T47D (cell line): ENCODE data around the gene LILRA1.
"Not testable (repeated sequence)": the region's sequence is repeated elsewhere in the genome, so short reads cannot be mapped to it uniquely, and the experiment has no call there.

Source experiments
- DNase-seq, 2 experiments: peaks; one replicate each; pipeline versions ENCODE4 v3.0.0 to v3.0.0-alpha.2; 2011 to 2012; ENCODE audit warnings: low read depth in 1 of 2, low spot score in 1 of 2
- JUND ChIP-seq: IDR thresholded peaks from 2 replicates; pipeline ENCODE4 v1.6.1; 2012; ENCODE audit warnings: low read depth
- in situ Hi-C: cut with HindIII; loops from 2 replicates; pipeline ENCODE4 v1.10.0; 2016; ENCODE audit warnings: low sequenced_read_pairs, low pct_unique_long_range_greater_than_20kb

The LILRA1 gene

DNA sequence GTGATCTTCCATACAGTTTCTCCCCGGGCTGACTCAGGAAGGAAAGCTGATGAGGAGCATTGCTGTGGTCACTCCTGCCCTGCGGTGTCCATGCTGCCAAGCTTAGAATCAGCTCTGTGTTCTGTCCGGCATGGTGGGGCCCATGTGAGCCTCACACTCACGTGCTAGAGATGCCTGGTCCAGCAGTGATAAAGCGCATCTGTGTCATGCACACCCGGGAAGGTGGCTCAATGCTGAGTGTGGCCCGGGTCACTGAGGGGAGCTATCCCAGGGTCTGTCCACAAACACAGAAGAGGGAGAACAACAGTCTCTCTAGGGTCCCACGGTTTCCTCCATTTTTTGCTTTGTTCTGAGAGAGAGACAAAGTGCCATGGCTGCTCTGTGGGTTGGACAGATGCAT, 33.3 kb downstream of the LILRA1 start:
- no peak for DNase-seq
- in situ Hi-C loops: no loop called here
- no peak for TF ChIP-seq JUND

DNA sequence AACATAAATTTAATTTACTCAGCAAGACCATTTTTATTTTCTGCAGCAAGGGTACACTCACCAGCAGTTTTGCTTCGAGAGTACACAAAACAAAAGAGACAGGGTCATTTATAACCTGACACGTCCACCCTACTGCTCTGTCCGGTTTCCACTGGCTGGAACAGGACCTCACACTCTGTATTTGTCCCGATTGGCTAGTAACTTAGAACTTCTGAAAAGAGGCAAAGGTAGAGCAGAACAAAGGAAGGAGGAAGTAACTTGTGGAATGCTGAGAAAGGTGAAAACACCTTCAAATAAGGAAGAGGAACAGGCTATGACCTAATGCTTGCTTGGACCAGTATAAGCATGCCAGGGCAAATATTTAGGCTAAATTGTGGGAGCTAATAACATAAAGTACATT, 34.5 kb downstream of the LILRA1 start:
- in situ Hi-C loops: not testable (repeated sequence)
- peak in 1 of 2 experiments; percentile 54 for DNase-seq

DNA sequence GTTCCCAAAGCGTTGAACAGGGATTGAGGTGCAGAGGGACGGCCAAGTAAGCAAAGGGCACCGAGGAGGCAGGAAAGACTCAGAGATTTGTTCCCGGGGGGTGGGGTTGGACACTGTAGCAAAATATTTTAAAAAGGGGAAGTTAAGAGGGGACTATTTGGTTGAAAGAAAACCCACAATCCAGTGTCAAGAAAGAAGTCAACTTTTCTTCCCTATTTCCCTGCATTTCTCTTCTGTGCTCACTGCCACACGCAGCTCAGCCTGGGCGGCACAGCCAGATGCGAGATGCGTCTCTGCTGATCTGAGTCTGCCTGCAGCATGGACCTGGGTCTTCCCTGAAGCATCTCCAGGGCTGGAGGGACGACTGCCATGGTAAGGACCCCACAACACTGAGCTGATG, 36.8 kb downstream of the LILRA1 start, which contains the start of gene LILRB1:
Gene LILRB1 (plus strand): TSS at position 223 of the 400 bp plus-strand sequence. CDS start 590 bp downstream, outside the sequence.
- DNase-seq, in situ Hi-C loops: not testable (repeated sequence)

DNA sequence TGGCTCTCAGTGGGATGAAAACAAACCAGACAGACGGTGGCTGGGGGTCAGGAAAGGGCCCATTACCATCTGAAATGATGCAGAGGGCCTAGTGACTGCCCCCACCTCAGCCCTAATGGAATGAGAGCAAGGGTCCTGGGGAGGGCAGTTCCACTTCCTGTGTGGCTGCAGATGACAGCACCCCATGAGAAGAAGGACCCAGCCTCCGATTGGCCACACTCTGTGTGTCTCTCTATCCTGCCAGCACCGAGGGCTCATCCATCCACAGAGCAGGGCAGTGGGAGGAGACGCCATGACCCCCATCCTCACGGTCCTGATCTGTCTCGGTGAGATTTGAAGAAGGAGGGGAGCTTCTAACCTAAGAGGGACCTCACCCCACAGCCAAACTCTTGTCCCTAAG, 37.4 kb downstream of the LILRA1 start:
- DNase-seq: no peak
- in situ Hi-C loops: no loop called here

DNA sequence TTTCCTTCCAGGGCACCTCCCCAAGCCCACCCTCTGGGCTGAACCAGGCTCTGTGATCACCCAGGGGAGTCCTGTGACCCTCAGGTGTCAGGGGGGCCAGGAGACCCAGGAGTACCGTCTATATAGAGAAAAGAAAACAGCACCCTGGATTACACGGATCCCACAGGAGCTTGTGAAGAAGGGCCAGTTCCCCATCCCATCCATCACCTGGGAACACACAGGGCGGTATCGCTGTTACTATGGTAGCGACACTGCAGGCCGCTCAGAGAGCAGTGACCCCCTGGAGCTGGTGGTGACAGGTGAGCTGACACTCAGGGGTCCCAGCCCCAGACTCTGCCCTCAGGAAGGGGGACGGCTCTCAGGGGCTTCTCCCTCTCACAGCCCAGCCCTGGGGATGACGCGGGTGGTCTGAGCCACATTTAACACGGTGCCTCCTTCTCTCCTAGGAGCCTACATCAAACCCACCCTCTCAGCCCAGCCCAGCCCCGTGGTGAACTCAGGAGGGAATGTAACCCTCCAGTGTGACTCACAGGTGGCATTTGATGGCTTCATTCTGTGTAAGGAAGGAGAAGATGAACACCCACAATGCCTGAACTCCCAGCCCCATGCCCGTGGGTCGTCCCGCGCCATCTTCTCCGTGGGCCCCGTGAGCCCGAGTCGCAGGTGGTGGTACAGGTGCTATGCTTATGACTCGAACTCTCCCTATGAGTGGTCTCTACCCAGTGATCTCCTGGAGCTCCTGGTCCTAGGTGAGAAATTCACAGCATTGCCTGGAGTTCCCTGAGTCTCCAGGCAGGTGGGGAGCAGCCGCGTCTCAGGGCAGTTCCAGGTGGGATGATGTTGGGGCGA, 38.3 kb downstream of the LILRA1 start:
- in situ Hi-C loops, DNase-seq: not testable (repeated sequence)

More for the DNA sequence above, 37.4 kb downstream of the LILRA1 start:
- no peak for TF ChIP-seq JUND

DNA sequence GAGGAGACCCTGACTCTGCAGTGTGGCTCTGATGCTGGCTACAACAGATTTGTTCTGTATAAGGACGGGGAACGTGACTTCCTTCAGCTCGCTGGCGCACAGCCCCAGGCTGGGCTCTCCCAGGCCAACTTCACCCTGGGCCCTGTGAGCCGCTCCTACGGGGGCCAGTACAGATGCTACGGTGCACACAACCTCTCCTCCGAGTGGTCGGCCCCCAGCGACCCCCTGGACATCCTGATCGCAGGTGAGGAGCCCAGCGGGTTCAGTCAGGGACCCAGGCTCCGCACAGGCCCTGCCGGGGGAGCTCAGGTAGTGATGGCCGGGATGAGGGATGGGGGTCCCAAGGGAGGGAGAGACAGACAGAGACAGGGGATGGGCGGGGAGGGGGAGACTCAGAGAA, 39.1 kb downstream of the LILRA1 start:
- in situ Hi-C loops, DNase-seq: not testable (repeated sequence)

DNA sequence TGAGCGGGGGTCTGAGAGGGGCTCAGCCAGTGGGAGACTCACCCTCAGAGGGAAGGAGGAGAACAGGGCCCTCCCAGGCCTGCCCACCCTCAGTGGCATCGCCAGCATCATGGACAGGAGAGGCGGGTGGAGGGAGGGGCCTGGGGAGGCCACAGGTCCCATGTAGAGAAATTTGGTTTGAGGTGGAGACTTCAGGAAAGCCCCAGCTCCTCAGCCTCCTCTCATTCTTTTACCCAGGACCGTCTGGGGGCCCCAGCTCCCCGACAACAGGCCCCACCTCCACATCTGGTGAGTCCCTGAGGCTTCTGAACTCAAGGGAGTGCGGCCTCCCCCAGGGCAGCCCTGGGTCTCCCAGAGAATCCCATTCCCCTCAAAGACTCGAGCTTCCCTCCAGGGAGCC, 40.0 kb downstream of the LILRA1 start:
- no peak for TF ChIP-seq JUND
- in situ Hi-C loops: no loop called here
- no peak for DNase-seq

DNA sequence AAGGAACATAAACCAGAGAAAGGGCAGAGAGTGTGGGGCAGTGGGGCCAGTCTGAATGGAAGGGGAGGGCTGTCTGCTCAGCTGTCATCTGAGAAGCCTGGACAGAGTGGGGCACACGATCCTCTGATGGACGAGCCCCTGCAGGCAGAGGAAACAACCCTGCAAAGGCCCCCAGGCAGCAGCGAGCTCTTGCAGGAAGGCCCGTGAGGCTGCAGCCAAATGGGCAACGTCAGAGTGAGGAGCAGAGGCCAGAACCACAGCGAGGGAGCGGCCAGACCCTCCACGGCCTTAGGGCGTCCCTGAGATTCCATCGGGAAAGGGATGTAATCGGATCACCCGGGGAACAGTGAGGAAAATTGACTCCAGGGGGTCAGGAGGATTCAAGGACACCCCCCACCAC, 42.6 kb downstream of the LILRA1 start:
- DNase-seq, in situ Hi-C loops: not testable (repeated sequence)

DNA sequence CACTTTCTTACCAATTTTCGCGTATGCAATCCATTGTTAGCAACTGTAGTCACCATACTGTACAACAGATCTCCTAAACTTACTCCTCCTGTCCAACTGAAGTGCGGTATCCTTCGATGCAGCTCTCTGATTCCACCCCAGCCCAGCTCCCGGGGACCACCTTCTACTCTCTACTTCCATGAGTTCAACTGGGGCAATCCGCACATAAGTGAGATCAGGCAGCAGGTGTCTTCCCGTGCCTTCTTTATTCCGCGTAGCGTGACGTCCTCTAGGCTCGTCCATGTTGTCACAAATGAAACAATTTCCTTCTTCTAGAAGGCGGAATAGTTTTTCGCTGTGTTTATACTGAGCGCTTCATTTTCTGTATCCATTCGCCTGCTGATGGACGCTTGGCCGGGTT, 45.3 kb downstream of the LILRA1 start:
- no peak for DNase-seq
- in situ Hi-C loops: no loop called here
- TF ChIP-seq JUND: no peak

DNA sequence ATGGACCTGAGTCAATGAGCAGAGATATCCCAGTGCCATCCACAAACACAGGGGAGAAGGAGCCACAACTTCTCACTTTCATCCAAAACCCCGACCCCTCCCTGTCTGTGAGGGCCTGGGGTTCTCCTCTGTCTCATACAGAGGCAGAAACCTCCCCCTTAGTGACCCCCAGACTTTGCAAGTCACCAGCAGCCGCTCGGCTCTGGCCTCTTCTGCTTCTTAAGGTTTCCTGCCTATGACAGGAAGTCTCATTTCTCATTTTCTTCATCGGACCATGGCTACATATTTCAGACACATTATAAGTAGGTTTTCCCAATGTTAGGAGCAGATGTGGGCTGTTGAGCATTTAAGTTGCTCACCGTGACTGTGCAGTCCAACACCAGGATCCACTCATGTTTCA, 49.5 kb downstream of the LILRA1 start:
- DNase-seq, in situ Hi-C loops: not testable (repeated sequence)

DNA sequence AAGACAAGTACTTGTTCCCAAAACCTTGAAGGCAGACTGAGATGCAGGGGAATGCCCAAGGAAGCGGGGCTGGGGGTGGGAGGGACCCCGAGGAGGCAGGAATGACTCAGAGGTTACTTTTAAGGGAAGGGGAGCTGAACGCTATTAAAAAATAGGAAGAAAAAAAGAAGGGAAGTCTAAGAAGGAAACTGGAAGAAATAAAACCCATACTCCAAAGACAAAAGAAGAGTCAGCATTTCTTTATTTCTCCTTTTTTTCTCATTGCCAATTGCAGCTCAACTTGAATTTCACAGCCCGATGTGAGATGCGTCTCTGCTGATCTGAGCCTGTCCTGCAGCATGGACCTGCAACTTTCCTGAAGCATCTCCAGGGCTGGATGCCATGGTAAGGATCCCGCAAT, 50.2 kb downstream of the LILRA1 start:
- in situ Hi-C loops, DNase-seq: not testable (repeated sequence)

DNA sequence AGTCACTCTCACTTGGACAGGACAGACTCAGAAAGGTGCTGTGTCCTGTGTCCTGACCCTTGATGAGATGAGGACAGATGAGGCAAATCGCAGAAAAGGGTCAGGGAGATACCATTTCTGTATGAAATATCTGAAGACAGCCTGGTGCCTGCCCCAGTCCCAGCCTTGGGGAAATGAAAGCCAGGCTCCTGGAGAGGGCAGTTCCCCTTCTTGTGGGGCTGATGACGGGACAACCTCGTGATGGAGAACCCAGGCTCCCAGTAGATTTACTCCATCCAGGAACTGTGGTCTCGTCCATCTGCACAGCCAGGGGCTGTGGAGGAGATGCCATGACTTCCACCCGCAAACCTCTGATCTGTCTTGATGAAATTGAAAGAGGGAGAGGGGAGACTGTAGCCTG, 50.6 kb downstream of the LILRA1 start:
- DNase-seq: no peak
- in situ Hi-C loops: no loop called here
- no peak for TF ChIP-seq JUND

DNA sequence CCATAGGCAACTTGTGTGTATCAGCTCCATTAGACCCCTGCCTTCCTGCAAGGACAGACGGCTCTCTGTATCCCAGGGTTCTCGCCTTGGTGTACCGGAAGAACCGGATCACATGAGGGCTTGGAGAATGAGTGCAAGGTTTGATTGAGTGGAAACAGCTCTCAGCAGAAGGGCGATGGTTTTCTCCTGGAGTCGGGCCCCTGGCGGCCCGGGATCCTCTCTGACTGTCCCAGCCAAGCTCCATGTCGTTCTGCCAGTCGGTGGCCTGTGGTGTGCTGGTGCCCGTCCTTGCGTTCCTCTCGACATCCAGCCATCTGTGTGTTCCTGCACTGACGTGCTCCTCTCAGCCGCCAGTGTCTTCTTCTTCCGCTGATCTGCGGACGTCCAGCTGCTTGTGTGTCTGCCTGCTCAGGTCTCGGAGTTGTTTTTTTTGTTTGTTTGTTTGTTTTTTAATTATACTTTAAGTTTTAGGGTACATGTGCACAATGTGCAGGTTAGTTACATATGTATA, 53.0 kb downstream of the LILRA1 start:
- DNase-seq: peak in 1 of 2 experiments; percentile 3
- TF ChIP-seq JUND: no peak
- in situ Hi-C loops: no loop called here

DNA sequence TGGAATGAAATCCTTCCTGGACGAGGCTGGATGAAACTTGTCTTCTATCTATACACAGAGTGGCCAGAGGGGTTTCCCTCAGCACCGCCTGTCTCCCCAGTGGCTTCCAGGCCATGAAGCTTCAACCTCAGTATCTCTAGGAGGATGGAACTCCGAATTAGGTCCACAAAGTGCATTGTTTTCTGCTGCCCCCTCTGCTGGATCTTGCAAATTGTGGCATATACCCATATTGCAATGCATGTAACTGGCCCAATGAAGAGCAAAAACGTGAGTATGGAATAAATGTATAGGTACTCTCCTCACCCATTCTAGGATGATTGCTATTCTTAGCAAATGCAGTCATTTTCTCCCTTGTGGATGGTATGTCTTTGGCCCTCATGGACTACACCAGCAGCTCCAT, 54.7 kb downstream of the LILRA1 start:
- no peak for DNase-seq
- in situ Hi-C loops: no loop called here
- TF ChIP-seq JUND: no peak
